ENCODE measurements around the gene RBM46.

RBM46 gene

GRCh38 chr4:154781126-154781982, at the start of gene RBM46:
Gene RBM46 (plus strand): TSS chr4:154781272. CDS start chr4:154796753, 15,481 bp downstream.
- DNase-seq (ENCODE audit: low read depth) = no peak

- no peak for DNase-seq (ENCODE audit: low read depth)
These were observed 49.3 kb upstream of the RBM46 start for GRCh38 chr4:154731756-154732155.

GRCh38 chr4:154732669-154733068, 48.4 kb upstream of the RBM46 start:
- no peak for DNase-seq (ENCODE audit: low read depth)

GRCh38 chr4:154736770-154737169, 44.3 kb upstream of the RBM46 start:
- no peak for DNase-seq (ENCODE audit: low read depth)

- DNase-seq (ENCODE audit: low read depth) = no peak
These were observed 42.6 kb upstream of the RBM46 start for GRCh38 chr4:154738426-154738825.

- DNase-seq (ENCODE audit: low read depth) = no peak
These were observed 42.0 kb upstream of the RBM46 start for GRCh38 chr4:154739111-154739510.

- no peak for DNase-seq (ENCODE audit: low read depth)
These were observed 40.6 kb upstream of the RBM46 start for GRCh38 chr4:154740462-154740861.

- no peak for DNase-seq (ENCODE audit: low read depth)
These were observed 39.9 kb upstream of the RBM46 start for GRCh38 chr4:154741131-154741665.

- DNase-seq (ENCODE audit: low read depth) = no peak
These were observed 38.9 kb upstream of the RBM46 start for GRCh38 chr4:154741922-154742850.

- peak; percentile 4 for DNase-seq (ENCODE audit: low read depth)
These were observed 37.3 kb upstream of the RBM46 start, which contains the start of gene LRAT for GRCh38 chr4:154743683-154744340. Gene LRAT (plus strand): TSS chr4:154744000. CDS start chr4:154744327, 327 bp downstream.

- DNase-seq (ENCODE audit: low read depth) = no peak
These were observed 36.6 kb upstream of the RBM46 start for GRCh38 chr4:154744341-154744926.

- no peak for DNase-seq (ENCODE audit: low read depth)
These were observed 23.4 kb upstream of the RBM46 start for GRCh38 chr4:154757713-154758112.

- DNase-seq (ENCODE audit: low read depth) = no peak
These were observed 20.2 kb upstream of the RBM46 start for GRCh38 chr4:154760895-154761294.

GRCh38 chr4:154778264-154778663, 2.8 kb upstream of the RBM46 start:
- no peak for DNase-seq (ENCODE audit: low read depth)

GRCh38 chr4:154779362-154779947, 1.6 kb upstream of the RBM46 start:
- peak; percentile 39 for DNase-seq (ENCODE audit: low read depth)

GRCh38 chr4:154781983-154782293, 866 bp downstream of the RBM46 start:
- DNase-seq (ENCODE audit: low read depth) = no peak

GRCh38 chr4:154807042-154807630, 26.1 kb downstream of the RBM46 start:
- DNase-seq (ENCODE audit: low read depth) = peak; percentile 50

- DNase-seq (ENCODE audit: low read depth) = no peak
These were observed 37.2 kb downstream of the RBM46 start for GRCh38 chr4:154818230-154818629.

GRCh38 chr4:154822775-154823174, 41.7 kb downstream of the RBM46 start:
- DNase-seq (ENCODE audit: low read depth) = peak; percentile 72

- DNase-seq (ENCODE audit: low read depth) = no peak
These were observed 55.0 kb downstream of the RBM46 start for GRCh38 chr4:154836030-154836429.

GRCh38 chr4:154836513-154836912, 55.4 kb downstream of the RBM46 start:
- no peak for DNase-seq (ENCODE audit: low read depth)

All from EH (cell line).